Lung (tissue), 12 donors: ENCODE data around the gene MSMB. TPM values are rescaled to one million over a fixed set of nuclear protein-coding genes. Genes with fewer than 3 reads are reported as not detected.
"Not testable (repeated sequence)": the region's sequence is repeated elsewhere in the genome, so short reads cannot be mapped to it uniquely, and the experiment has no call there.

Experiments
- ATAC-seq: fragments of 200-7000 bp; cut with Tn5 transposase; one replicate; pipeline ENCODE4 v1.9.1; 2020; ENCODE audit warnings: moderate number of reproducible peaks; ENCODE audit not compliant: insufficient read depth, low FRiP score
- DNase-seq, 3 donors: peaks; one replicate each; pipeline ENCODE4 v3.0.0-alpha.2; 2013 to 2017
- H3K27ac ChIP-seq, 2 donors: one replicate each; pipeline ENCODE4 v1.5.1; 2013; ENCODE audit warnings: mild to moderate bottlenecking in 2 of 2, moderate library complexity in 2 of 2, control low read depth in 1 of 2, inconsistent platforms in 1 of 2, low read depth in 1 of 2, low read length in 1 of 2
- H3K27me3 ChIP-seq, 3 donors: one replicate each; pipeline ENCODE4 v1.5.1; 2013; ENCODE audit warnings: low read length in 2 of 3; ENCODE audit not compliant: control insufficient read depth in 3 of 3, insufficient read depth in 3 of 3
- H3K36me3 ChIP-seq, 4 donors: one replicate each; pipeline ENCODE4 v1.5.1; 2013; ENCODE audit warnings: low read length in 4 of 4, mild to moderate bottlenecking in 1 of 4, moderate library complexity in 1 of 4; ENCODE audit not compliant: control insufficient read depth in 4 of 4, insufficient read depth in 4 of 4
- H3K4me1 ChIP-seq, 5 donors: one replicate each; pipeline ENCODE4 v1.5.1; 2013; ENCODE audit warnings: low read length in 5 of 5, mild to moderate bottlenecking in 2 of 5, moderate library complexity in 1 of 5; ENCODE audit not compliant: control insufficient read depth in 5 of 5, insufficient read depth in 5 of 5
- H3K4me3 ChIP-seq: one replicate; pipeline ENCODE4 v1.5.1; 2013; ENCODE audit warnings: mild to moderate bottlenecking, control low read depth, moderate library complexity
- H3K9ac ChIP-seq, 2 donors: one replicate each; pipeline ENCODE4 v1.5.1; 2013; ENCODE audit warnings: low read length in 2 of 2, control low read depth in 1 of 2; ENCODE audit not compliant: insufficient read depth in 1 of 2
- H3K9me3 ChIP-seq, 4 donors: one replicate each; pipeline ENCODE4 v1.5.1; 2013; ENCODE audit warnings: low read length in 3 of 4, mild to moderate bottlenecking in 1 of 4, moderate library complexity in 1 of 4; ENCODE audit not compliant: control insufficient read depth in 4 of 4, insufficient read depth in 3 of 4
- CTCF ChIP-seq: IDR thresholded peaks from 2 replicates; pipeline ENCODE4 v1.5.1; 2012; ENCODE audit warnings: mild to moderate bottlenecking; ENCODE audit errors: control extremely low read depth, extremely low read depth
- WGBS, 2 donors: extraction: QIAGEN DNeasy Blood & Tissue Kit; methylation state at CpG; one replicate each; pipeline ENCODE4 v1.1.7; 2013; 5-methylcytosine and 5-hydroxymethylcytosine counted together
- polyA plus RNA-seq, 2 donors: library from polyadenylated mRNA; stranded (reverse); fragments of 200-250 nt; gene quantifications; one replicate each; pipeline ENCODE4 v1.2.1, GENCODE V29; 2013
- total RNA-seq, 2 donors: library from RNA; depleted of rRNA in 1 of 2; stranded (reverse); fragments of >200 nt in 1 of 2; gene quantifications; one replicate each; pipeline ENCODE4 v1.2.1, GENCODE V29; 2014 to 2021
- donor health status: control.
- donor health status: control.
- donor health status: Bipolar disorder and iron deficiency.
- donor health status: healthy.
- donor health status: DM: yes; HTN: yes; CAD: no.

The MSMB gene
- total and polyA plus RNA-seq, 4 donors, result 0.64 to 62.7 (median 18.5) TPM; not detected in 1

GRCh38 chr10:46090258-46090812 is 44.3 kb upstream of the MSMB start:
- Histone ChIP-seq H3K4me3 (no peak overlapping the region), H3K4me1 (peaks cover 0 to 9% (median 0%) of the 10 kb centered on the region in 5 donors), H3K9me3 (no peaks in the 10 kb centered on the region), H3K9ac (no peak overlapping the region), H3K27ac (no peak overlapping the region), H3K36me3 (no peaks in the 10 kb centered on the region), H3K27me3 (no peaks in the 10 kb centered on the region)
- ATAC-seq (no peak), DNase-seq (no peak)
- 84 to 90% methylated on average over 10 of the region's 10 CpGs for WGBS, 2 donors
- TF ChIP-seq CTCF, result no peak

- H3K4me1 ChIP-seq, DNase-seq, H3K9ac ChIP-seq, H3K36me3 ChIP-seq, H3K9me3 ChIP-seq, H3K27me3 ChIP-seq, H3K27ac ChIP-seq, ATAC-seq, H3K4me3 ChIP-seq: not testable (repeated sequence)
- 81 to 92% methylated on average over 11 of the region's 11 CpGs for WGBS, 2 donors
Measured at GRCh38 chr10:46087381-46087780, 41.3 kb upstream of the MSMB start.

GRCh38 chr10:46084321-46085165 is 38.5 kb upstream of the MSMB start:
- H3K27me3 ChIP-seq, result no peaks in the 10 kb centered on the region
- no peak overlapping the region for H3K27ac ChIP-seq
- no peak overlapping the region for H3K4me3 ChIP-seq
- H3K9me3 ChIP-seq, result no peaks in the 10 kb centered on the region
- 67 to 81% methylated on average over 12 of the region's 12 CpGs for whole genome bisulfite sequencing, 2 donors
- H3K36me3 ChIP-seq, result no peaks in the 10 kb centered on the region
- no peaks in the 10 kb centered on the region for H3K4me1 ChIP-seq
- no peak overlapping the region for H3K9ac ChIP-seq
- DNase-seq (no peak), ATAC-seq (no peak)
- no peak for TF ChIP-seq CTCF

- TF ChIP-seq CTCF, result no peak
- Histone ChIP-seq H3K27ac (no peak overlapping the region), H3K9ac (no peak overlapping the region), H3K9me3 (no peaks in the 10 kb centered on the region), H3K27me3 (no peaks in the 10 kb centered on the region), H3K36me3 (no peaks in the 10 kb centered on the region), H3K4me3 (no peak overlapping the region), H3K4me1 (no peaks in the 10 kb centered on the region)
- WGBS, 2 donors, result 36 to 76% methylated on average over 2 of the region's 2 CpGs
- ATAC-seq (no peak), DNase-seq (no peak)
Measured at GRCh38 chr10:46080886-46081285, 34.8 kb upstream of the MSMB start.
